Activated effector memory CD4-positive, alpha-beta T cell treated with Interleukin-2 at 50 U/mL for 16 hours (primary cell): ENCODE measurements around the gene ROM1.

Experiments
- DNase-seq: peaks from one replicate; pipeline ENCODE4 v3.0.0-alpha.2; 2020

The ROM1 gene

GRCh38 chr11:62588966-62589637, 24.0 kb upstream of the ROM1 start:
- DNase-seq = no peak

- peak; percentile 94 for DNase-seq
Observed at GRCh38 chr11:62591448-62592145, 21.5 kb upstream of the ROM1 start, which contains the start of gene TUT1. TUT1 (minus strand) TSS chr11:62591523; CDS start chr11:62591485, 38 bp downstream.

- DNase-seq = no peak
Observed at GRCh38 chr11:62592146-62592815, 20.8 kb upstream of the ROM1 start.

GRCh38 chr11:62592989-62593421, 20.1 kb upstream of the ROM1 start:
- DNase-seq = no peak

GRCh38 chr11:62593434-62594044, 19.5 kb upstream of the ROM1 start:
- DNase-seq = peak; percentile 66

- no peak for DNase-seq
Observed at GRCh38 chr11:62595124-62595523, 17.9 kb upstream of the ROM1 start.

- peak; percentile 95 for DNase-seq
Observed at GRCh38 chr11:62599069-62599696, 13.9 kb upstream of the ROM1 start.

- DNase-seq = no peak
Observed at GRCh38 chr11:62599901-62600300, 13.2 kb upstream of the ROM1 start.

- DNase-seq = peak; percentile 26
Observed at GRCh38 chr11:62600367-62601121, 12.5 kb upstream of the ROM1 start.

- DNase-seq = peak; percentile 34
Observed at GRCh38 chr11:62601122-62601371, 12.0 kb upstream of the ROM1 start.

GRCh38 chr11:62601372-62602140, 11.5 kb upstream of the ROM1 start, which contains the start of gene MTA2:
MTA2 (minus strand) TSS chr11:62601865; CDS start chr11:62601450, 415 bp downstream.
- peak; percentile 99 for DNase-seq

- DNase-seq = no peak
Observed at GRCh38 chr11:62602141-62603071, 10.7 kb upstream of the ROM1 start.

GRCh38 chr11:62603072-62603408, 10.0 kb upstream of the ROM1 start:
- no peak for DNase-seq

GRCh38 chr11:62603776-62604299, 9.2 kb upstream of the ROM1 start:
- no peak for DNase-seq

- DNase-seq = no peak
Observed at GRCh38 chr11:62604460-62605120, 8.5 kb upstream of the ROM1 start.

- no peak for DNase-seq
Observed at GRCh38 chr11:62605467-62605866, 7.6 kb upstream of the ROM1 start.

GRCh38 chr11:62605902-62606301, 7.2 kb upstream of the ROM1 start:
- DNase-seq = no peak

GRCh38 chr11:62607714-62608113, 5.3 kb upstream of the ROM1 start:
- no peak for DNase-seq

- no peak for DNase-seq
Observed at GRCh38 chr11:62608776-62609175, 4.3 kb upstream of the ROM1 start.

- no peak for DNase-seq
Observed at GRCh38 chr11:62610403-62610802, 2.7 kb upstream of the ROM1 start.
